GM06990 (cell line): ENCODE measurements around the gene SLC22A3.

Experiments
- DNase-seq: peaks from one replicate; pipeline ENCODE4 v3.0.0-alpha.2; 2011; ENCODE audit not compliant: insufficient read length; ENCODE audit errors: extremely low read depth
- H3K27me3 ChIP-seq: replicated peaks from 2 replicates; pipeline ENCODE4 v1.6.0; 2011; ENCODE audit warnings: low read length; ENCODE audit not compliant: control insufficient read depth, insufficient read depth
- H3K36me3 ChIP-seq: 2 replicates; pipeline ENCODE4 v1.5.1; 2011; ENCODE audit warnings: low read length; ENCODE audit not compliant: control insufficient read depth, insufficient read depth
- H3K4me3 ChIP-seq: replicated peaks from 2 replicates; pipeline ENCODE4 v1.5.1; 2011; ENCODE audit warnings: low read depth, mild to moderate bottlenecking, control low read depth, low read length
- TF ChIP-seq, protein P1 (sequence below): IDR thresholded peaks from 2 replicates; pipeline ENCODE4 v1.5.1; 2011; ENCODE audit warnings: low read length, control low read depth, mild to moderate bottlenecking, inconsistent platforms; ENCODE audit not compliant: insufficient read depth, poor library complexity, severe bottlenecking

The SLC22A3 gene

DNA sequence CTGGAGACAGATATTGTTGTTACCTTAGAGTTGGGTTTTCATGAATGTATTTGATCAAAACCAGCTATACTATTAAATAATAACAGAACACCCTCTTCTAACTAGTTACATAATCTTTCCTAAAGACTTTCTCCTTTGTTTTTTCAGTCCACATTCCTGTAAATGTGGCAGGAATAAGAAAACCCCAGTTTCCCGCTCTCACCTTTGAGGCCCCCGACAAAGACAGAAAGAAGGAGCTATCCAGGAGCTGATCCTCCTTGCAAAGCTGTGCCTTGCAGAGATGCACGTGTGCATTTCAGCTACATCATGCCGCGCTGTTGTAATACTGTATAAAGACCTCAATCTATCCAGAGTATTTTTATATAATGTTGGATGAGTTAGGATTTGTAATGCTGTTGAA lies 102.7 kb downstream of the SLC22A3 start:
- DNase-seq, result no peak
- H3K36me3 ChIP-seq, result no peaks in the 10 kb centered on the region
- no peaks in the 10 kb centered on the region; the same call in 1 of the 2 replicates for H3K27me3 ChIP-seq
- H3K4me3 ChIP-seq, result no peak overlapping the region
- TF ChIP-seq, protein P1, sequence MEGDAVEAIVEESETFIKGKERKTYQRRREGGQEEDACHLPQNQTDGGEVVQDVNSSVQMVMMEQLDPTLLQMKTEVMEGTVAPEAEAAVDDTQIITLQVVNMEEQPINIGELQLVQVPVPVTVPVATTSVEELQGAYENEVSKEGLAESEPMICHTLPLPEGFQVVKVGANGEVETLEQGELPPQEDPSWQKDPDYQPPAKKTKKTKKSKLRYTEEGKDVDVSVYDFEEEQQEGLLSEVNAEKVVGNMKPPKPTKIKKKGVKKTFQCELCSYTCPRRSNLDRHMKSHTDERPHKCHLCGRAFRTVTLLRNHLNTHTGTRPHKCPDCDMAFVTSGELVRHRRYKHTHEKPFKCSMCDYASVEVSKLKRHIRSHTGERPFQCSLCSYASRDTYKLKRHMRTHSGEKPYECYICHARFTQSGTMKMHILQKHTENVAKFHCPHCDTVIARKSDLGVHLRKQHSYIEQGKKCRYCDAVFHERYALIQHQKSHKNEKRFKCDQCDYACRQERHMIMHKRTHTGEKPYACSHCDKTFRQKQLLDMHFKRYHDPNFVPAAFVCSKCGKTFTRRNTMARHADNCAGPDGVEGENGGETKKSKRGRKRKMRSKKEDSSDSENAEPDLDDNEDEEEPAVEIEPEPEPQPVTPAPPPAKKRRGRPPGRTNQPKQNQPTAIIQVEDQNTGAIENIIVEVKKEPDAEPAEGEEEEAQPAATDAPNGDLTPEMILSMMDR, result no peak

DNA sequence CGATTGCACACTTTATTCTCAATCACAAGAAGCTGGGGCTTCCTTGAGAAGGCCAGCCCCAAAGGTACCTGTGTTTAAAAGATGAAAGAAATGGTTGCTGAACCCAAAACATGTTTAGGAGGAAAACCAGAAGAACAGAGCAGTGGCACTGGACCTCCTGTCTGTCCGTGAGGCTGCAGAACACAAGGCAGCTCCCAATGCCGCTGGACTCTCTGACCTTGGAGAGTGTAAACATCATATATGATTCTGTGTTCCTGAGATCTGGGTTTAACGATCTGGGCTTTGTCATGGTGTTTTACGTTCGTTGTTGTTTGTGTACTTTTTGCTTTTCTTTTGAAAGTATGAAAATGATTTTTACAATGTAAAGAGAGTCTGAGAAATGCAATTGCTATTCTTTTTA lies 106.1 kb downstream of the SLC22A3 start:
- DNase-seq, result no peak
- TF ChIP-seq, protein P1, result no peak
- Histone ChIP-seq H3K27me3 (no peaks in the 10 kb centered on the region; the same call in 1 of the 2 replicates), H3K36me3 (no peaks in the 10 kb centered on the region), H3K4me3 (no peak overlapping the region)

DNA sequence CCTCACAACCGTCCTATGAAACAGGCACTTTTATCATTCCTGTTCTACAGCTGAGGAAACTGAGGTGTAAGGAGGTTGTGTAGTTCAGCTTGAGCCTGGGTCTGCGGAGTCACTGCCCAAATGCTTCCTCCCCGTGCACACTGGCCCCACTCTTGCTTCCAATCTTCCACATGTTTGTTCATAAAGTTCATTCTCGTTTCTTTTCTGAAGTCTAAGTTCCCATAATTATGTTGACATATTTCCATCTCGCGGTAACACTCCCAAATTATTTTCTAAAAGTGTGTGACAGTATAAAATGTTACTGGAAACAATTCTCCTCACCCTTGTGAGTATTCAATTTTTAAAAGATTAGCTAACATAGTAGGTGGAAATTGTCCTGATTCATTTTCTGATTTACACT lies 106.9 kb downstream of the SLC22A3 start:
- no peaks in the 10 kb centered on the region; the same call in 1 of the 2 replicates for H3K27me3 ChIP-seq
- no peak overlapping the region for H3K4me3 ChIP-seq
- TF ChIP-seq, protein P1, result no peak
- no peaks in the 10 kb centered on the region for H3K36me3 ChIP-seq
- no peak for DNase-seq

DNA sequence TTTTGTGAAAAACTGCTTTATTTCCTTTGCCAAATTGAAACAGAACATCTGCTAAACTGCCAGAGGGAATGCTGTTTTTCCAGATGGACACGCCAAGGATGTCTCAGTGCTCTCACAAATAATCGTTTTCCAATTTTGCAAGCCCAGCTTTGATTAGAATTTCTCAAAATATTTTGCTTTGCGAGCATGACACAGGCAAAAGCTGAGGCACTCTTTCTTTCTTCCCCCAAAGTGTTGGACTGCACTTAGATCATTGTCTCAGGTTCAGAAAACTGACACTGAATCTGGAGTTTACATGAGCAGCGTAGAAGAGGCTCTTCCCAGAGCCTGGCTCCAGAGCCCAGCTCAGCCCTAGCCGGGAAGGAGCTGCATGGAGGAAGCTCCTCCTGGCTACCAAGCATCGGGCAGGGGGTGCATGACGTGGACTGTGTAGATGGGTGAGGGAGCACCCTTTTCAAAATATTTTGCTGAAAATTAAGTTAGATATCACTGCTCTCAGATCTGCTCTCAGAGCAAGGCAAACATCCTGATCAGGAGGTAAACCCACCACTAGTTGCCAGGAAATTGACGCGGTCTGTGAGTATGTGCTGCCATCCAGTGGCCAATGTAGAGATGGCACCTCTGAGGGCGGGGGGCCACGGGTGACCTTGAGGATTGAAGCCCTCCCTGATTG lies 107.5 kb downstream of the SLC22A3 start:
- Histone ChIP-seq H3K4me3 (no peak overlapping the region), H3K36me3 (no peaks in the 10 kb centered on the region), H3K27me3 (no peaks in the 10 kb centered on the region; the same call in 1 of the 2 replicates)
- TF ChIP-seq, protein P1, result peak; percentile 91
- peak; percentile 28 for DNase-seq

DNA sequence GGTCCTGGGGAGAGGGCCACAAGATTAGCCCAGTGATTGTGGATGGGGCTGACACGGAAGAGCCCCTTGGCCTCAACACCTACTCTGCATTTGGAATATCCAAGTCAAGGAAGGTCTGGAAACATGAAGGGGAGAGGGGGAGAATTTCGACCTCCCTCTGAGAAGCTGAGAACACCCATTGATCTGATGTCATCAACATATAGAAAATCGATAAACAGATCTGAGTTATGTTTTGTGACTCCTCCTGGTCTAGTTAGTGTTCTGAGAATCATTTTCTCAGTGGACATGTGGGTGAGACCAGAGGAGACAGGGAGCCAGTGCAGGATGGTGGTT lies 108.0 kb downstream of the SLC22A3 start:
- TF ChIP-seq, protein P1, result no peak
- H3K36me3 ChIP-seq, result no peaks in the 10 kb centered on the region
- H3K27me3 ChIP-seq, result no peaks in the 10 kb centered on the region; the same call in 1 of the 2 replicates
- no peak for DNase-seq
- H3K4me3 ChIP-seq, result no peak overlapping the region

DNA sequence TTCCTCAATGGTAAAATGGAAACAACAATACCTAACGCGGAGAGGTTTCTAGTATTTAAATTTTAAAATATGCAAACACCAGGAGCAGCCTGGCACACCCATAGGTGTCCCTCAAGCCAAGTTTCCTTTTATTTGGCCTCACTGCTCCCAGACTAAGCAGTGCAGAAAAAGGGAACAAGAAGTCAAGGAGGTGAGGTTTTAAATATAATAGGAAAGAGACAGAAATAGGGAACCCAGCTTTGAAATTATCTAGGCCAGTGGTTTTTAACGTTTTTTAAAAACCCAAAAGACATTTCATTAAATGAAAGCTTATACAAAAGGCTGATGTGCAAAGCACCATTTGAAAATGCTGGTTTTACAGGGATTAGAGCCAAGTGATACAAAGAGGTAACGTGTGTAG lies 109.6 kb downstream of the SLC22A3 start:
- Histone ChIP-seq H3K27me3 (no peaks in the 10 kb centered on the region; the same call in 1 of the 2 replicates), H3K4me3 (no peak overlapping the region), H3K36me3 (no peaks in the 10 kb centered on the region)
- TF ChIP-seq, protein P1, result no peak
- no peak for DNase-seq
